GM10847 (cell line): ENCODE measurements around the gene TEC.

Source experiments
- POLR2A ChIP-seq: IDR thresholded peaks from 2 replicates; pipeline ENCODE4 v1.6.1; 2011; ENCODE audit not compliant: insufficient read length; ENCODE audit errors: extremely low read depth

The TEC gene

DNA sequence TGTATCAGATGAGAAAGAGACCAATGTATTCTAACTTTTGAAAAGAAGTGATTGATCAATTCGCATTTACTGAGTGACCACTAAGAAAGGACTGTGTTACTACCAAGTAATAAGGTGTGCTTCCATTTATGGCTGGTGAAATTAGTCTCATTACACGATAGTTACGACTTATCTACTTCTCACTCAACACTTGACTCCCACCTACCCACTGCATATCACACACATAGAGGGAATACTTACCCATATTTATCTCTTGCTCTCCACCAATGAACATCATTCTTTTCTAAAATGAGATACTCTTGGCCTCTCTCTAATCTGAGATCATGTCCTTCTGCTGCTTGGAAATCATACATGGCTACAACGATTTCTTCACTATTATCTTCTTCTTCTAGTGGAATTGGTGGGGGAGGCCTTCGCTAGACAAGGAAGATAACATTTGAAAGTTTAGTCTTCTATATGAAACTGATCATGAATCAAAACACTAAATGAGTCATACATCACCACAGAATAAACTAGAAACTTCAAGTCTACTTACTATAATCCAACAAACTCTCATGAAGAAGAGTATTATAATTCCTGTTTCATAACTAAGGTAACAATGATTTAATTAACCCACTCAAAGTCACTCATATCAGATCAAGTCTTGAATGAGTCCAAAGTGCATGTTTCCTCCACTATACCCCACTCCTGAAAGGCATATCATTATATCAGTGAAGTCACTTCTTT lies 101.9 kb downstream of the TEC start:
- no peak for TF ChIP-seq POLR2A

DNA sequence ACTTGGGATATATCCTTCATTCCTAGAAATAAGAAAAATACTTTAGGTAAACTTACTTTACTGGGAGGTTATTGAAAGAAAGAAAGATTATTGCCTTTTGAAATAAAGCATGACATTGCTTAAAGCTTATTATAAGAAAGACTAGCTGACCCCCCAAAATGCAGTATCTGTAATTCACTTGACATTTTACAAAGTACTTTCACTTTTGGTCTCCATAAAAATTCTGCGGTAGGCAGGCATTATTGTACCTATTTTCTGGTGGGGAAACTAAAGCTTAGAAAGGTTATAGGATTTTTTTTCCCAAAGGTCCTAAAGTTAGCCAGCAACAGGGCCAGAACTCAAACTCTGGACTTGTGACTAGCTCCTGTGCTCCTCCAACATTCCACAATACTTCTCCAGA lies 105.9 kb downstream of the TEC start:
- TF ChIP-seq POLR2A = no peak

DNA sequence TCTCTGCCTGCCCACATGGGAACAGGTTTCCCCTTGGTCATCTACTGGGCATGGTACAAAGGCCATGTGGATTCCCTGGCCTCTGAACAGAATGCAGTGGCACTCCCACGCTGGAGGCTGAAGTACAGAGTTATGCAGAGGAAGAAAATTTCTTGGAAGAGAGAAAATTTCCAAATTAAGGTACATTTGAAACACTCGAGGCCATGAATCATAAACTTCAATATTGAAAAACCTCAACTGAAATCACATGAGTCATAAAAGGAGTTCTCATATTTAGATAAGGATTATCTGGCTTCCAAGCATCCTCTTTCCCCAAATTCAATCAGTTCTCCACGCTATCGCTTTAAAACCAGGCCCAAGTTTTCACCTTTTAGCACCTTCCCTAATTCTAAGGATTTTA lies 107.5 kb downstream of the TEC start:
- no peak for TF ChIP-seq POLR2A

DNA sequence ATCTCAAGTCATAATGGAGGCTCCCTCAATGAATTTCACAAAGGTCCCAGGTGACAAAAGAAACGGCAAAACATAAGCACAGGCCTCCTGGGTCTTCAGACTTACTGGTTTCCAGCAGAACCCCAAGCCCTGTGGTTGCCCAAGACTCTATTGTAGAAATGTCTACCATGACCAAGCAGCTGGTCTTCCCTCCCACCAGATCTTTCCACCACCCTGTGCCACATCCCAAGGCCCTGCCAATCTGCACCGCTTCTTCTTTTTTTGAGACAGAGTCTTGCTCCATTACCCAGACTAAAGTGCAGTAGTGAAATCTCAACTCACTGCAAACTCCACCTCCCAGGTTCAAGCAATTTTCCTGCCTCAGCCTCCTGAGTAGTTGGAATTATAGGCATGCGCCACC lies 112.4 kb downstream of the TEC start:
- no peak for TF ChIP-seq POLR2A

DNA sequence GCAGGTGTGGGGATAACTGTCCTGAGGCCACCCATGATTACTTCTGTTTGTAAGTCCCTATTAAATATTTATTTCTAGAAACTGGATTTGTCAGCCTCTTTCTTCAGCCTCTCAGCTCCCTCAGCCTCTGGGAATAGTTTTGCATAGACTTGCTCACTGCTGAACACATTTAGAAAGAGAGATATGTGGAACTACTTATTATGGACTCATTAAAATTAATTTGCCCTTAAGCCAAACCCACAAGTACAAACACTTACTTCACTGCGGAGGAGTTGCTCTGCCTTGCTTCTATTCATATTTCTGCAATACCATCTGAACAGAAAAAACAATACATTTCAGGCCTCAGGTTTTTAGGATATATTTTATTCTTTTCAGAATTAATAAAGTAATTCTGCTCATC lies 113.2 kb downstream of the TEC start:
- no peak for TF ChIP-seq POLR2A

DNA sequence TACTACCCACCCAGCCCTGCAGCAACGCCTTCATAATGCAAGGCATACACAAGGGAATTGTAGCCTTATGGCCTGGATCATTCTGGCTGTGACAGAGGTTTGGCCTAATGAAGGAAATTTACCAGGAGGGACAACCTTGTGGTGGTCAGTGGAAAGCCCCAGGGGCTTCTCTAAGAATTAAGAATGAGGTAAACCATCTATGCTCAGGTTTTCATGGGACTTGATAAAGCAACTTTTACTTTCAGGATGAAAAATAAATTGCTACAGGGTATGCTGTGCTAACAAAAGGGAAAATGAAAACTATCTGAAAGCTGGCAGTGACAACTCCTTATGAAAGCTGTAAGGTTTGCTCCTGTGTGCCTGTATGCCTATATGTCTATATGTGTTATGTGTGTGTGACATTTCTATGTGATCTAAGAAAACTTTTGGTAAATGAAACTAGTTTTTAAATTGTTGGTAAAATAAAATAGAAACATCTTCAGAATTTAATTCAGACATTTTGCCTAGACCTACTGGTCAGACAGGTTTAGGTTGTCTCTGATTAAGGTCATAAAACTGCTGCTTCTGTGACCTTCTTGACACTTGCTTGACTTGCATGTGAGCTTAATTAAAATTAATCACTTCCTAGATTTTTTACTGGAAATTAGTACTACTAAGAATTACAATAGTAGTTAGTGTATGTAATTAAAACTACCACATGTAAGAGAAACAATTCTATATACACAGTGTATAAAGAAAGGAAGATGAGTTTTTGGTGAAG lies 115.7 kb downstream of the TEC start:
- no peak for TF ChIP-seq POLR2A

DNA sequence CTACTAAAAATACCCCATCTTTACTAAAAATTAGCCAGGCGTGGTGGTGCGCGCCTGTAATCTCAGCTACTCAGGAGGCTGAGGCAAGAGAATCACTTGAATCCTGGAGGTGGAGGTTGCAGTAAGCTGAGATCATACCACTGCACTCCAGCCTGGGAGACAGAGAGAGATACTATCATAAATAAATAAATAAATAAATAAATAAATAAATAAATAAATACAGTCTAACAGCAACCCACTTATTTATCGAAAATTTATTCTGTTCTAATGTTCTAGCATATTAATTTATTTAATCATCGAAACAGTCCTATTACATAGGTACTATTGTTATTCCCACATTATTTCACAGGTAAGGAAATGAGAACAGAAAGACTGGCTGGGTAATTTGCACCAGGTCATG lies 117.4 kb downstream of the TEC start:
- TF ChIP-seq POLR2A = no peak

DNA sequence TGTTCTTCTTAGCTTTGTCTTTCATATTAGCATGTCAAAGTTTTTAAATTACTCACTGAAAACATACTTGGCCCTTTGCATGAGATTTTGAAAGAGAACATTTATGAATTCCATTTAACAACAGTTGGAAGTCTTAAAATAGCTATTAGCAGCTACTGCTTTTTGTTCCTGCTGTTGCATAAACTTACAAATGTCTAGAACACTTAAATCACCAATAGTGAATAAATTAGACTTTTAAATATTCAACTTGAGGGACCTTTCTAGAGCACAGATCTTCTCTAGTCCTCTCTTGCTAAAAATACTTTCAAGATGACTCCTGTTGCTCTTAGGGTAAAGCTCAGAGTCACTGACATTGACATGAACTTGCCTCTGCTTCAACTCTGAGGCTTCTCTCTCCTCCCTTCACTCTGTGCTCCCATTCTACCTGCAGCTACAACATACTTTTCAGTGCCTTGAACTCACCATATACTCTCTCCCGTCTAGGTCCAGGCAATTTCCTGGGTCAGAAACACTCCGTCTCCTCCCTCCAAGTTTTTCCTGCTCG lies 119.7 kb downstream of the TEC start:
- no peak for TF ChIP-seq POLR2A

DNA sequence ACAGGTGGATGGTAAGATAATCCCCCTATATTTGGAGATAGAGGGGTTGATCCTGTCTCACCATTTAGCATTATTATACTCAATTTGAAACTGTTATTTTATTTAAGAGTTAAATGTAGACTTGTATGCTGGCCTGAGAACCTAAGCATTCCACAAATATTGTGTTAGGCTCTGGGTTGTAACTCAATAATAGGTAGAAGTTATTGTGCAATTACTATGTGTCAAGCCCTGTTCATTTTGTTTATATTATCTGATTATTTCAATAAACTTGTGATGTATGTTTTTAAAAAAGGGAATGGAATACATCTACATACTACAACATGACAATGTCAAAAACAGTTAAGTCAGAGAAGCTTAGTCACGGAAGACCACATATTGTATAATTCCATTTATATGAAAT lies 122.0 kb downstream of the TEC start:
- no peak for TF ChIP-seq POLR2A

DNA sequence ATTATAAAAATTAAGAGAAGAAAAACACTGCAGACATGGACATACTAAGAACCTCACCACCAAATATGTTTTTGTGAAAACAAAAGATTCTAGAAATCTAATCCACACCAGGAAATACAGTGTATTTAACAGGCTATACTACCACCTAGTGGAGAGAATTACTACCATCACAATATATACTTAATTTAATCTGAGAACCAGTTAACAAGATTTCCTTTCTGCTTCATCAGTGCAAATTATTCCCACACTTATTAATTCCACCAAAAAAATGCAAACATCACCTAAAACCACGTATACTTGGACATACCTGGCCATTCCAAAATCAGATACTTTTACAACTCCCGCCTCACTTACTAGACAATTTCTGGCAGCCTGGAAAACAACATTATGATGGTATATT lies 128.6 kb downstream of the TEC start:
- no peak for TF ChIP-seq POLR2A

DNA sequence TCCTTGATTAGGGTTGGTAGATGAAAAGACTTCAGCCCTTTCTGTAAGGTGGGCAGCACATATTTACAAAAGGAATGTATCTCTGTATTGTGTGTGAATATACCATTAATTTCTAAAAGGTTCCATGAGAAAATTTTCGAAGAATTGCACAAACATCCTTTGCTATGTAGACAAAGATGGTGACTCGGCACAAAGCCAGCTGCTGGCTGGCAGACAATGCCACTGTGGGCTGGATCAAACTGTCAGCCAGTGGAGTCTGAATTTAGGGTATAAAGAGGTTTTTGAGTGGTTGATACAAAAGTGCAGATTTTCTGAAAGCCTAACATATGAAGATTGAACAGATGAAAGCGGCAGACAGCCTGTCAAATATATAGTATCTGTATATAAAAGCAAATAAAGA lies 129.9 kb downstream of the TEC start:
- TF ChIP-seq POLR2A = no peak

DNA sequence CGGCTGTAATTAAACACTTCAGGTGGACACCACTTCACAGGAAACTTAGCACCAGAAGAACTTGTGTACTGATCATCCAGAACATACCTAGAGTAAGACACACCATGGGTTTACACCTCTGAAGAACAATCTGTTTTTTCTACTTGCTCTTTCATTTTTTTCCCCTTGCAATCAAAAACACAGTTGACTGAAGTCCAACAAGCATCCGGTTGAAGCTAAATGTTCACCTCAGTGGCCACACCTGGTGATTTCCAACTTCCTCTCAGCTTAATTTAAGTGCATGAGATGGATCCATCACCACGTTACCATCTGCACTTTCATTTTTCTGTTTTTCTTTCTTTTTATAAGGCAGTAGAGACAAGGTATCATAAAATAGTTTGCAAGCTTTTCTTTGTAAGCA lies 130.7 kb downstream of the TEC start:
- TF ChIP-seq POLR2A = no peak

DNA sequence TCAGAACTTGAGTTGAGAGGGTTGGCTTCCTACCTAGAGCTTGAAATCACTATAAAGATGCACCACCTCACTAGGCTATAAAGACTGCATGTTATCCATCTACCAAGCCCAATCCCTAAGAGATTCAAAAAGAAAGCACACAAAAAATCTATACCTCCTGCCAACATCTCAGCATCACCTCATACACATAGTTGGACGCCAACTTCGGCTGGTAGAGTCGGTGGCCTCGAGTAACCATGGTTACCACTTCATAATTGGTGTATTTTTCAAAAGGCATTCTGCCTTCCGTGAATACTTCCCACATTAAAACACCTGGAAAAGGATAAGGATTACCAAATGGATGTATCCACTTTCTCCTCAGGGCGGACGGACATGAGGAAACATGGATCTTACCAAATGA lies 131.1 kb downstream of the TEC start:
- no peak for TF ChIP-seq POLR2A

DNA sequence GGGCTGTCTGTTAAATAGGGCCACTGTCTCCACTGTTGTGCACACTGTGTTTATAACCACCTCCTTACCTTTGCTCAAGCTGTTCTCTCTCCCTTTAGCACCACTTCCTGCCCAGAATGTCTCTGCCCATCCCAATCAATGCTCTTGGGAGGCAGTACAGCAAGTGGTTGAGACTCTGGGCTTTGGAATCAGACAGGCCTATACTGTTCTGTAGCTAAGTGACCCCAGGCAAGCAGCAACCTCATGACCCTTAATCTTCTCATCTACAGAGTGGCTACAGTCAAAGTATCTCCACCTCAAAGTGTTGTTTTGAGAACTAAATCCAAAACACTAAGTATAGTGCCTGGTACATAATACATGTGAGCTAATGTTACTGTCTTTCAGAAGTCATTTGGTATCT lies 131.8 kb downstream of the TEC start:
- TF ChIP-seq POLR2A = no peak

DNA sequence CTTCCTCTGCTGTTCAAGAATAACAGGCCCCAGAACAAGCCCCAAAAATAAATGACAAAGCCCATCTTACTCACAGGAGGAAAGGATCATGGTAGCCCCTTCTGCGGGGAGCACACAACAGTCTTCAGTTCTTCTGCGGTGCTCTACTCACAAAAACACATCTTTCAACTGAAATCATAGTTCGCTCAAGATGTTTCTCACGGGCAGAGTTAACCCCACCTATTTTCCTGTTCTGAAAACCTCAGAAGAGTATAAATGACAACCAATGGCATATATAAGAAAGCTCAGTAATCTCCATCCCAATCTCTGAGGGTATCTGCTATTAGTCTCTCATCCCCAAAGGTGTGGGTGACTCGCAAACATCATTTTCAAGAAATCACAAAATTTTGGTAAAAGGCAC lies 135.6 kb downstream of the TEC start, which contains the start of gene TXK:
Gene TXK, minus strand, starts transcription at position 170 of the 400 bp plus-strand sequence. Its CDS starts 80 bp downstream, at position 90.
- no peak for TF ChIP-seq POLR2A

DNA sequence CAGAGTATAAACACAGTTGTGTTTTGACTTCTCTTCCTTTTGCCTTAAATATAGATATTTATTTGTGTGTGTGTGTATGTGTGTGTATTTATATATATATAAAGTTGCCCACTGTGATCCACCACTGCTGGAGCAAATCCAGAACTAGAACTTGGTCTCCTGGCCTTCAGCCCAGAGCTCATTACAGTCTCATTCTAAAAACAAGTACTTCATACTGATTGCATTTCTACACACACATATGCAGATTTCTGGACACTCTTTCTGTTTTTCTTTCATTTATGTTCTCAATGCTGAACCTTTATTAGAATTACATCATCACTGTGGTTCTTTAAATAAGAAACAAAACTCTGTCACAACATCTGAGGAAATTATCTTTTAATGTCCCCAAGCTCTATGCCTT lies 136.0 kb downstream of the TEC start:
- TF ChIP-seq POLR2A = no peak
